Effector memory CD4-positive, alpha-beta T cell (primary cell): ENCODE data around the gene TCF7.

ENCODE experiments used
- DNase-seq, 3 donors: peaks; one replicate each; pipeline ENCODE4 v3.0.0-alpha.2; 2020
- H3K27ac ChIP-seq: 2 replicates; pipeline ENCODE4 v1.7.0; 2013; ENCODE audit warnings: mild to moderate bottlenecking, low read length, moderate library complexity; ENCODE audit not compliant: insufficient read depth, poor library complexity, severe bottlenecking
- H3K27me3 ChIP-seq: replicated peaks from 2 replicates; pipeline ENCODE4 v1.7.0; 2013; ENCODE audit warnings: mild to moderate bottlenecking, low read length; ENCODE audit not compliant: insufficient read depth, control insufficient read depth, poor library complexity, severe bottlenecking
- H3K36me3 ChIP-seq: 2 replicates; pipeline ENCODE4 v1.7.0; 2013; ENCODE audit warnings: mild to moderate bottlenecking, low read length, moderate library complexity; ENCODE audit not compliant: control insufficient read depth, insufficient read depth
- H3K4me1 ChIP-seq: 2 replicates; pipeline ENCODE4 v1.7.0; 2013; ENCODE audit warnings: low read length, mild to moderate bottlenecking; ENCODE audit not compliant: control insufficient read depth, insufficient read depth, poor library complexity, severe bottlenecking
- H3K4me3 ChIP-seq: 2 replicates; pipeline ENCODE4 v1.7.0; 2013; ENCODE audit warnings: low read length, low read depth, mild to moderate bottlenecking; ENCODE audit not compliant: insufficient read depth, poor library complexity, severe bottlenecking
- H3K9me3 ChIP-seq: 2 replicates; pipeline ENCODE4 v1.7.0; 2013; ENCODE audit warnings: mild to moderate bottlenecking, low read length, moderate library complexity; ENCODE audit not compliant: control insufficient read depth

TCF7 gene

GRCh38 chr5:134129411-134130238 lies 15.1 kb downstream of the TCF7 start:
- H3K36me3 ChIP-seq, result peaks cover 41% of the 10 kb centered on the region
- H3K4me3 ChIP-seq, result peak overlapping the region; percentile 43
- H3K27ac ChIP-seq, result peak overlapping the region; percentile 98
- peaks cover 98% of the 10 kb centered on the region for H3K4me1 ChIP-seq
- no peaks in the 10 kb centered on the region for H3K9me3 ChIP-seq
- no peaks in the 10 kb centered on the region for H3K27me3 ChIP-seq
- DNase-seq, result no peak

GRCh38 chr5:134130239-134130945 lies 15.9 kb downstream of the TCF7 start:
- H3K27me3 ChIP-seq, result no peaks in the 10 kb centered on the region
- H3K36me3 ChIP-seq, result peaks cover 44% of the 10 kb centered on the region
- peak overlapping the region; percentile 43 for H3K4me3 ChIP-seq
- H3K4me1 ChIP-seq, result peaks cover 98% of the 10 kb centered on the region
- peak overlapping the region; percentile 98 for H3K27ac ChIP-seq
- no peaks in the 10 kb centered on the region for H3K9me3 ChIP-seq
- DNase-seq, result no peak

- peak overlapping the region; percentile 98 for H3K27ac ChIP-seq
- peaks cover 47% of the 10 kb centered on the region for H3K36me3 ChIP-seq
- H3K4me1 ChIP-seq, result peaks cover 98% of the 10 kb centered on the region
- DNase-seq, result no peak
- no peaks in the 10 kb centered on the region for H3K27me3 ChIP-seq
- no peaks in the 10 kb centered on the region for H3K9me3 ChIP-seq
- H3K4me3 ChIP-seq, result peak overlapping the region; percentile 43
Measured at GRCh38 chr5:134131165-134131564, 16.7 kb downstream of the TCF7 start.

GRCh38 chr5:134131578-134132350 lies 17.3 kb downstream of the TCF7 start:
- no peaks in the 10 kb centered on the region for H3K9me3 ChIP-seq
- no peaks in the 10 kb centered on the region for H3K27me3 ChIP-seq
- peak overlapping the region; percentile 16 for H3K4me3 ChIP-seq
- DNase-seq, result no peak
- H3K36me3 ChIP-seq, result peaks cover 50% of the 10 kb centered on the region
- peaks cover 98% of the 10 kb centered on the region for H3K4me1 ChIP-seq
- H3K27ac ChIP-seq, result peak overlapping the region; percentile 98

- H3K27me3 ChIP-seq, result no peaks in the 10 kb centered on the region
- peaks cover 98% of the 10 kb centered on the region for H3K4me1 ChIP-seq
- H3K36me3 ChIP-seq, result peaks cover 50% of the 10 kb centered on the region
- H3K27ac ChIP-seq, result peak overlapping the region; percentile 98
- H3K9me3 ChIP-seq, result no peaks in the 10 kb centered on the region
- peak; percentile 77 to 85 (median 84) for DNase-seq
- H3K4me3 ChIP-seq, result peak overlapping the region; percentile 29
Measured at GRCh38 chr5:134132372-134133187, 18.1 kb downstream of the TCF7 start.

GRCh38 chr5:134133188-134133994 lies 18.9 kb downstream of the TCF7 start:
- Histone ChIP-seq H3K36me3 (peaks cover 54% of the 10 kb centered on the region), H3K27ac (peak overlapping the region; percentile 98), H3K27me3 (no peaks in the 10 kb centered on the region), H3K4me3 (peak overlapping the region; percentile 29), H3K9me3 (no peaks in the 10 kb centered on the region), H3K4me1 (peaks cover 98% of the 10 kb centered on the region)
- DNase-seq, result no peak

- Histone ChIP-seq H3K4me3 (peak overlapping the region; percentile 22), H3K27ac (peak overlapping the region; percentile 98), H3K36me3 (peaks cover 61% of the 10 kb centered on the region), H3K4me1 (peaks cover 98% of the 10 kb centered on the region), H3K9me3 (no peaks in the 10 kb centered on the region), H3K27me3 (no peaks in the 10 kb centered on the region)
- DNase-seq, result no peak
Measured at GRCh38 chr5:134133995-134134541, 19.6 kb downstream of the TCF7 start.

- no peaks in the 10 kb centered on the region for H3K27me3 ChIP-seq
- peaks cover 96% of the 10 kb centered on the region for H3K4me1 ChIP-seq
- no peak overlapping the region for H3K4me3 ChIP-seq
- peak in 1 of 3 donors; percentile 0 for DNase-seq
- H3K27ac ChIP-seq, result peak overlapping the region; percentile 98
- H3K9me3 ChIP-seq, result no peaks in the 10 kb centered on the region
- peaks cover 72% of the 10 kb centered on the region for H3K36me3 ChIP-seq
Measured at GRCh38 chr5:134135091-134135655, 20.7 kb downstream of the TCF7 start.
